Karpas-422 (cell line): ENCODE results near the gene SLC22A12. TPM values are rescaled to one million over a fixed set of nuclear protein-coding genes. Genes with fewer than 3 reads are reported as not detected.

Experiments used
- DNase-seq: peaks from one replicate; pipeline ENCODE4 v3.0.0-alpha.2; 2015
- H2AFZ ChIP-seq: fragments of 200-600 bp; sonication (generic); 2 replicates; pipeline ENCODE4 v1.6.1; 2014; ENCODE audit warnings: antibody characterized with exemption, low read length, mixed read lengths
- H3K27ac ChIP-seq: fragments of 200-600 bp; sonication (generic); 2 replicates; pipeline ENCODE4 v1.5.1; 2014; ENCODE audit warnings: mild to moderate bottlenecking, low read length, moderate library complexity
- H3K27me3 ChIP-seq: fragments of 200-600 bp; sonication (generic); 2 replicates; pipeline ENCODE4 v1.6.1; 2014; ENCODE audit warnings: low read length, mixed read lengths
- H3K36me3 ChIP-seq: fragments of 200-600 bp; sonication (generic); 2 replicates; pipeline ENCODE4 v1.6.1; 2014; ENCODE audit warnings: low read length, mixed read lengths; ENCODE audit not compliant: insufficient read depth
- H3K4me1 ChIP-seq: fragments of 200-600 bp; sonication (generic); 2 replicates; pipeline ENCODE4 v1.6.1; 2014; ENCODE audit warnings: mild to moderate bottlenecking, low read length, mixed read lengths
- H3K4me2 ChIP-seq: fragments of 200-600 bp; sonication (generic); 2 replicates; pipeline ENCODE4 v1.6.1; 2014; ENCODE audit warnings: low read length, low read depth, mild to moderate bottlenecking; ENCODE audit not compliant: poor library complexity, severe bottlenecking
- H3K4me3 ChIP-seq: fragments of 200-600 bp; sonication (generic); 2 replicates; pipeline ENCODE4 v1.5.1; 2014; ENCODE audit warnings: mild to moderate bottlenecking, antibody characterized with exemption, low read length, mixed read lengths
- H3K79me2 ChIP-seq: fragments of 200-600 bp; sonication (generic); 2 replicates; pipeline ENCODE4 v1.6.1; 2014; ENCODE audit warnings: mild to moderate bottlenecking, low read length, mixed read lengths
- H3K9ac ChIP-seq: fragments of 200-600 bp; sonication (generic); 2 replicates; pipeline ENCODE4 v1.6.0; 2014; ENCODE audit warnings: low read length
- H3K9me2 ChIP-seq: fragments of 200-600 bp; sonication (generic), shearing (Covaris generic); replicated peaks from 2 replicates; pipeline ENCODE4 v1.6.0; 2014; ENCODE audit warnings: mild to moderate bottlenecking, low read length, moderate library complexity; ENCODE audit not compliant: insufficient read depth
- H3K9me3 ChIP-seq: fragments of 300-700, 200-600 bp; sonication (generic); 2 replicates; pipeline ENCODE4 v1.6.1; 2014; ENCODE audit warnings: low read length, mixed read lengths
- H4K20me1 ChIP-seq: fragments of 200-600 bp; sonication (generic); 2 replicates; pipeline ENCODE4 v1.6.1; 2014; ENCODE audit warnings: mild to moderate bottlenecking, antibody characterized with exemption, low read length, low read depth; ENCODE audit not compliant: insufficient read depth
- total RNA-seq: library from RNA; depleted of rRNA; stranded (reverse); fragments of >200 nt; shearing (Covaris generic); gene quantifications from 2 replicates; pipeline ENCODE4 v1.2.3, GENCODE V29; 2014; ENCODE audit warnings: low replicate concordance

SLC22A12 gene
- total RNA-seq, 1 experiment from 2014 or later: not detected

DNA sequence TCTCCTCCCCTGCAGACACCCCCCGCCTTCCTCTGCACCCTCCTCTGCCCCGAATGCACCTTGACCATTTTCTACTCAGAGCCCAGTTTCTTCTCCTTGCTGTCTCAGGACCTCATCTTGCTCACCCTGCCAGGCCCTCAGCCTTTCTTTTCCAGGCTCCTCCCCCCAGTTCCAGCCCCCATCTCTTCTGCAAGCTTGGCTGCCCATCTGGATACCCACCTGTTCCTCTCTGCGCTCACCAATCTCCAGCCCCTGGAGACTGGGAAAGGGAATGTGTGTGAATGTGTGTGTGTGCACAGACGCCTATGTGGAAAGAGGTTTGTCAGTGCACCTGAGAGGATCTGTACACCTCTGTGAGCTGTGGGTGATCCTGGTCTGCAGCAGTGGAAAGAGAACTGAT is 36.4 kb downstream of the SLC22A12 start:
- Histone ChIP-seq H4K20me1 (0 out of 2 replicates have a peak, but pooled peaks cover 5% of the 10 kb centered on the region), H3K9ac (no peak overlapping the region), H3K4me2 (no peak overlapping the region), H3K9me3 (no peaks in the 10 kb centered on the region), H3K27me3 (no peaks in the 10 kb centered on the region), H3K27ac (no peak overlapping the region), H2AFZ (no peak overlapping the region), H3K4me3 (no peak overlapping the region), H3K36me3 (no peaks in the 10 kb centered on the region), H3K79me2 (no peaks in the 10 kb centered on the region), H3K4me1 (peaks cover 9% of the 10 kb centered on the region), H3K9me2 (no peaks in the 10 kb centered on the region)
- no peak for DNase-seq

DNA sequence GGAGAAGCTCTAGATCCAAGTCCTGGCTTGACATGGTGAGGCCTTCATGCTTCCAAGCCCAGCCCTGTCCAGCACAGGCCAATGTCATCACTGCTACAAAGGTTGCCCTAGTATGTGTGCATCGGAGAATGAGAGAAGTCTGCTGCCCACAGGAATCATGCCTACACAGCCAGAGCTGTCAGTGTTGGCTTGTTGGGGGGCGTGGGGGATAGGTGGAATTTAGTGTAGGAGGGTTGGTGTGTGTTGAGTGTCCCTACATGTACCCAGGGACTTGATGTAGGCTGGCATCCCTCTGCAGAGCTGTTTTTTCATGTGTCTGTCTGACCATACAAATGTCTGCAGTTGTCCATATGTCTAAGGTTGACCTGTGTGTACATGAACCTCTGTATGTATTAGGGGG is 37.6 kb downstream of the SLC22A12 start:
- H3K9me2 ChIP-seq: no peaks in the 10 kb centered on the region
- peaks cover 9% of the 10 kb centered on the region for H3K4me1 ChIP-seq

DNA sequence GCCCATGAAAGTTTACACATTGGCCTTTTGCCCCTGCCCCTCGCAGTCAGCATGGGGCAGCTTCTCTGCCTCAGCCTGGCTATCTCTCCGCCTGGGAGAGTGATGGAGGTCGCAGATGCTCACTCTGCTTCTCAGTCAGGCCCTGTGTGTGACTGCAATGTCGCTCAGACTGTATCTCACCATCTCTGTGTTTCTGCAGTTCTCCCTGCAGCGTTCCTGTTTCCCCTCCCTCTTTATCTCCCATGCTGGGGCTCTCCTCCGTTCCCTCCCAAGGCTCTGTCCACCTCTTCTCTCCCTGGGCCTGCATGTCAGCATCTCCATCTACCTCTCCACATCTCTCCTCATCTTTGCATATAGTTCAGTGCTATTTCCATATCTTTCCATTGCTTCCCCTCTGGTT is 38.1 kb downstream of the SLC22A12 start:
- peaks cover 9% of the 10 kb centered on the region for H3K4me1 ChIP-seq
- no peak overlapping the region for H3K4me3 ChIP-seq
- H3K79me2 ChIP-seq: no peaks in the 10 kb centered on the region
- no peak overlapping the region for H3K4me2 ChIP-seq
- H3K36me3 ChIP-seq: no peaks in the 10 kb centered on the region
- H3K9me2 ChIP-seq: no peaks in the 10 kb centered on the region
- no peak for DNase-seq
- H4K20me1 ChIP-seq: 0 out of 2 replicates have a peak, but pooled peaks cover 5% of the 10 kb centered on the region
- no peaks in the 10 kb centered on the region for H3K27me3 ChIP-seq
- no peak overlapping the region for H2AFZ ChIP-seq
- no peak overlapping the region for H3K27ac ChIP-seq
- no peak overlapping the region for H3K9ac ChIP-seq
- no peaks in the 10 kb centered on the region for H3K9me3 ChIP-seq

More for the DNA sequence above, 37.6 kb downstream of the SLC22A12 start:
- DNase-seq: no peak
- Histone ChIP-seq H2AFZ (no peak overlapping the region), H3K36me3 (no peaks in the 10 kb centered on the region), H3K27ac (no peak overlapping the region), H3K9ac (no peak overlapping the region), H3K27me3 (no peaks in the 10 kb centered on the region), H3K79me2 (no peaks in the 10 kb centered on the region), H4K20me1 (0 out of 2 replicates have a peak, but pooled peaks cover 5% of the 10 kb centered on the region), H3K4me3 (no peak overlapping the region), H3K9me3 (no peaks in the 10 kb centered on the region), H3K4me2 (no peak overlapping the region)

DNA sequence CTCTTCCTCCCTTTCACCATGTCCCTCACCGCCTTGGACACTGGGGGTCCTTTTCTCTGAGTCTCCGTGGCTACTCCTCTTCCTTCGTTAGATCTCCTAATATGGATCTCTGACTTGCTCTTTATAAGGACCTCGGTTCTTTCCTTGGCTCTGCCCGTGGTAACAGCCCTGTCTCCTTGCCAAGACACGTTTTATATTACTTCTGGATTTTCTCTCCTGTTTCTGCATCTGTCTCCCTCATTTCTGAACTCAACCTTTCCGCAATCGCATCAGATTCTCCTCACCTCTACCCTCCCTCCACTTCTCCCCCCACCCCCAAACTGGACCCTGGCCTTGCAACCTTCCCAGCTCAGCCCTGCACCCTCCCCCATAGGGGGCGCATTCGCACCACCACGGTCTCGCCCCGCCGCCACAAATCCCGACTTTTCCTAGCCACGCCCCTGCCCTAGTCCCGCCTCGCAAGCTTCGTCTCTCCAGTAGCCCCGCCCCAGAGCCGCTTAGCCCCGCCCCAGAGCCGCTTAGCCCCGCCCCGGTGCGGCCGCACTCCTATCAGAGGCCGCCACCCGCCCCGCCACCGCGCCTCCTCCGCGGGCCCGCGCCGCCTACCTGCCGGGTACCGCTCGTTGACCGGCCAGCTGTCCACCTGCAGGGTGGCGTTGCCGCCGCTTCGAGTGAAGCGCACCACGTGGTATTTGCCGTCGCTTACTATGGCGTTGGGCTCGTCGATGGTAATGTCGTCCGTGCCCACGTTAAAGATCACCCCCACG is 39.0 kb downstream of the SLC22A12 start:
- no peaks in the 10 kb centered on the region for H3K9me3 ChIP-seq
- H3K4me2 ChIP-seq: no peak overlapping the region
- H3K79me2 ChIP-seq: no peaks in the 10 kb centered on the region
- DNase-seq: no peak
- H3K9ac ChIP-seq: no peak overlapping the region
- no peak overlapping the region for H2AFZ ChIP-seq
- no peak overlapping the region for H3K4me3 ChIP-seq
- H3K9me2 ChIP-seq: no peaks in the 10 kb centered on the region
- H3K27ac ChIP-seq: no peak overlapping the region
- H4K20me1 ChIP-seq: 0 out of 2 replicates have a peak, but pooled peaks cover 5% of the 10 kb centered on the region
- no peaks in the 10 kb centered on the region for H3K27me3 ChIP-seq
- peaks cover 4% of the 10 kb centered on the region for H3K4me1 ChIP-seq
- H3K36me3 ChIP-seq: no peaks in the 10 kb centered on the region

DNA sequence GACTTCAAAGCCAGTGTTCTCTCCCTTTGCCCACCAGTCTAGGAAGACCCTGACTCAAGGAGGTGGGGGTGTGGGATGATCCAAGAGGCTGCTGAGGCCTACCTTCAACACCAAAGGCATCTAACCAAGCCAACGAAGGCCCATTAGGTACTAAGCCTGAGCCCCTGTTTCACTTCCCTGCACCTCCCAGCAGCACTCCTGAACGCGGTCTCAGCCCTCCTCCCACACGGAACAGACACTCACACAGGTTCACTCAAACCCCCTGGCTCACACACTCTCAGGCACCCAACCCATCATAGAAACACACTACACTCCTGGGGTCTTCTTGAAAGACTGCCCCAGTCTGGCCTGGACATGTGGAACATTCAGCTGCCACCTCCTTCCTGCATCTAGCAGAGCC is 40.7 kb downstream of the SLC22A12 start:
- DNase-seq: no peak
- H3K27me3 ChIP-seq: no peaks in the 10 kb centered on the region
- H3K4me1 ChIP-seq: no peaks in the 10 kb centered on the region
- H3K4me2 ChIP-seq: no peak overlapping the region
- H4K20me1 ChIP-seq: no peaks in the 10 kb centered on the region
- H3K9me2 ChIP-seq: no peaks in the 10 kb centered on the region
- H3K9me3 ChIP-seq: no peaks in the 10 kb centered on the region
- no peak overlapping the region for H3K4me3 ChIP-seq
- no peak overlapping the region for H2AFZ ChIP-seq
- H3K79me2 ChIP-seq: no peaks in the 10 kb centered on the region
- H3K9ac ChIP-seq: no peak overlapping the region
- H3K27ac ChIP-seq: no peak overlapping the region
- no peaks in the 10 kb centered on the region for H3K36me3 ChIP-seq

DNA sequence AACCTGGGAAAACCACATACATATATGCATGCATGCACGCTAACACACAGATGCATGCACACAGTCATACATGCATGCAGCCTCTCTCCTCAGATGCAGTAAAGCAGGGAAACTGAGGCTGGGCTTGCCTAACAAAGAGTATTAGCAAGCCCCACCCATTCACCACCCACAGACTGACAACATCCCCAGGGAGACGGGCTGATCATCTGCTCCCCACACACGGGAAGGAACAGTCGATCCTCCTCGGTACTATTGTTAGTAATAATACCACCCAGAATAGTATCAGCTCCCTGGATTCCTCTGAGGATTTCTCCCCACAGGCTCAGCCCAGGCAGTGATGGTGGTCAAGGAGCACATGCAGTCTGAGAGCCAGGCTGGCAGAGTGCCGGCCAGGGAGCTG is 41.2 kb downstream of the SLC22A12 start:
- Histone ChIP-seq H2AFZ (no peak overlapping the region), H3K9me3 (no peaks in the 10 kb centered on the region), H3K36me3 (no peaks in the 10 kb centered on the region), H3K4me3 (no peak overlapping the region), H3K4me1 (no peaks in the 10 kb centered on the region), H3K9me2 (no peaks in the 10 kb centered on the region), H3K79me2 (no peaks in the 10 kb centered on the region), H4K20me1 (no peaks in the 10 kb centered on the region), H3K27me3 (no peaks in the 10 kb centered on the region), H3K9ac (no peak overlapping the region), H3K4me2 (no peak overlapping the region), H3K27ac (no peak overlapping the region)
- no peak for DNase-seq

DNA sequence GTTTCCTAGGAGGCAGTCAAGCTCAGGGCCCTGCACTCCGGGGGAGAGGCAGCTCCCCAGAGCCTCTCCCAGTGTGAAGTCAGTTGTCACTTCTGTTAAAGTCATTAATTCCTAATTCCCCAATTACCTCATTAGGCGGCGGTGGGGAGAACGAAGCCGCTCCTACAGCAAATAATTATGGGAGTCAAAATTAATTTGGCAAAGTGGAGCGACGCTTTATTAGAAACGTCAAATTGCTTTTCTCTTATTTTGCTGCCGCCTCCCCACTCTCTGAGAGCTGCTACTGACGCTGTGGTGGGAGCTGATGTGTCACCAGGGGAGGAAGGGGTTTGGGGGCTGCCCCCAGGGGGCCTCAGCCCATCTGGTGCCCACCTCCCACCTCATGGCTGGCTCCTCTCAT is 41.6 kb downstream of the SLC22A12 start:
- H2AFZ ChIP-seq: no peak overlapping the region
- H3K4me2 ChIP-seq: no peak overlapping the region
- H3K4me1 ChIP-seq: no peaks in the 10 kb centered on the region
- H3K9ac ChIP-seq: no peak overlapping the region
- no peak overlapping the region for H3K4me3 ChIP-seq
- no peaks in the 10 kb centered on the region for H3K79me2 ChIP-seq
- no peak for DNase-seq
- H4K20me1 ChIP-seq: no peaks in the 10 kb centered on the region
- H3K36me3 ChIP-seq: no peaks in the 10 kb centered on the region
- no peaks in the 10 kb centered on the region for H3K27me3 ChIP-seq
- no peak overlapping the region for H3K27ac ChIP-seq
- no peaks in the 10 kb centered on the region for H3K9me3 ChIP-seq
- H3K9me2 ChIP-seq: no peaks in the 10 kb centered on the region

DNA sequence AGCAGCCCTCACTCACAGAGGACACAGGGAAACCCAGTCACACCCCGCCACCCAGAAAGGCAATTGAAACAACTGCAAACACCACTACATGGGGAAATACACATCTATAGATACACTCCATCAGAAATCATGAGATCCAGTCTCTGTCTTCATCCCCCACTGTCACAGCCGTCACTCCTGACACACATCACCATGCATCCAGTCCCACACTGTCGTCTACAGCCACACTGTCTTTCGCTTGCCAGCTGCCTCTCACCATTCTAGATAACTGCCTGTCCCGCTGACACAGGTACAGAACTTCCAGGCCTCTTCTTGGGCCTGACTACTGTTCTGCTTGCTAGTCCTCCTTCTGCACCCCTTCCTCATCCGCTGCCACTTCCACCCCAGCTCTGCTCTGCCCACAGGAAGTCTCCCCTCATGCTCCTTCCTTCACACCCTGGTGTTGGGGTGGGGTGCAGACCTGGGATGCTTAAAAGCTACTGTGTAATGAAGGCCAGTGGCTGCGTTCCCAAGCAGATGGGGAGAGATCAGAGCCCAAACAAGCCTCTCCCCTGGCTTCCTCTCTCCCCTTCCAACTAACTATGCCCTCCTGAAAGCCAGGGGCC is 42.6 kb downstream of the SLC22A12 start:
- Histone ChIP-seq H3K36me3 (no peaks in the 10 kb centered on the region), H3K9me3 (no peaks in the 10 kb centered on the region), H3K4me1 (no peaks in the 10 kb centered on the region), H3K79me2 (no peaks in the 10 kb centered on the region), H3K9ac (no peak overlapping the region), H4K20me1 (no peaks in the 10 kb centered on the region), H3K9me2 (no peaks in the 10 kb centered on the region), H2AFZ (no peak overlapping the region), H3K27me3 (no peaks in the 10 kb centered on the region), H3K27ac (no peak overlapping the region), H3K4me2 (no peak overlapping the region), H3K4me3 (no peak overlapping the region)
- DNase-seq: no peak
